GM12878 (cell line): Measurements from ENCODE around the gene TRIM8. TPM values are rescaled to one million over a fixed set of nuclear protein-coding genes. Genes with fewer than 3 reads are reported as not detected.

Source experiments
- ATAC-seq: fragments of 200-7000 bp; cut with Tn5 transposase; 3 replicates; pipeline ENCODE4 v1.9.1; 2020; ENCODE audit warnings: mild to moderate bottlenecking, moderate library complexity
- BruUV-seq: library from RNA; stranded (reverse); fragments of 400-500 nt; replicated peaks from 2 replicates; lab custom pipeline; 2021; lab: Mats Ljungman, UMichigan
- CTCF ChIA-PET: fragments of 300-600 bp; sonication (Branson Sonifier 250); formaldehyde crosslinking; extraction: SDS; loops from one replicate; lab custom pipeline; 2021; ENCODE audit warnings: inconsistent platforms; lab: Yijun Ruan, JAX
- POLR2A ChIA-PET: fragments of 350-600 bp; formaldehyde crosslinking; extraction: SDS; loops from one replicate; lab custom pipeline; 2021; ENCODE audit warnings: inconsistent platforms; lab: Charles Lee
- RAD21 ChIA-PET: fragments of 300-600 bp; sonication (Branson Sonifier 250); formaldehyde crosslinking; loops from one replicate; lab custom pipeline; 2023; ENCODE audit warnings: antibody characterized with exemption; ENCODE audit not compliant: unreplicated experiment; lab: Charles Lee
- SMC1A ChIA-PET: fragments of 300-600 bp; sonication (Branson Sonifier 250); formaldehyde crosslinking; loops from one replicate; lab custom pipeline; 2023; ENCODE audit not compliant: unreplicated experiment, uncharacterized antibody; lab: Charles Lee
- DNase-seq: peaks from one replicate; pipeline ENCODE4 v3.0.0-alpha.2; 2011; ENCODE audit warnings: low read depth, low spot score
- FAIRE-seq: peaks from 3 replicates; lab custom pipeline; 2011; peaks lifted over from hg19 to GRCh38; lab: Jason Lieb, UNC
- H2AFZ ChIP-seq: 2 replicates; pipeline ENCODE4 v1.6.0; 2011; ENCODE audit warnings: low read depth, low read length, control low read depth; ENCODE audit not compliant: control insufficient read depth
- H3K27ac ChIP-seq: 2 replicates; pipeline ENCODE4 v1.5.1; 2011; ENCODE audit warnings: control low read depth; ENCODE audit not compliant: control insufficient read depth, insufficient read depth
- H3K27me3 ChIP-seq, 2 experiments: replicated peaks in 1 of 2; 2 replicates each; pipeline versions ENCODE4 v1.6.0 to v1.6.1; 2011; ENCODE audit warnings: low read length in 1 of 2; ENCODE audit not compliant: control insufficient read depth in 2 of 2, insufficient read depth in 2 of 2
- H3K36me3 ChIP-seq, 2 experiments: 2 replicates each; pipeline ENCODE4 v1.5.1; 2011; ENCODE audit warnings: low read length in 1 of 2; ENCODE audit not compliant: control insufficient read depth in 2 of 2, insufficient read depth in 2 of 2
- H3K4me1 ChIP-seq: 2 replicates; pipeline ENCODE4 v1.6.1; 2011; ENCODE audit warnings: mild to moderate bottlenecking, low read length, moderate library complexity, mixed read lengths; ENCODE audit not compliant: control insufficient read depth, insufficient read depth
- H3K4me2 ChIP-seq: 2 replicates; pipeline ENCODE4 v1.6.0; 2011; ENCODE audit warnings: control low read depth; ENCODE audit not compliant: control insufficient read depth, insufficient read depth
- H3K4me3 ChIP-seq: fragments of 200-600 bp; sonication (generic); 2 replicates; pipeline ENCODE4 v1.5.1; 2016
- H3K79me2 ChIP-seq: 2 replicates; pipeline ENCODE4 v1.6.0; 2011; ENCODE audit warnings: low read length; ENCODE audit not compliant: control insufficient read depth, insufficient read depth
- H3K9ac ChIP-seq: 2 replicates; pipeline ENCODE4 v1.8.0; 2011; ENCODE audit warnings: low read length, control low read depth, mixed read lengths; ENCODE audit not compliant: control insufficient read depth, insufficient read depth
- H3K9me3 ChIP-seq: replicated peaks from 3 replicates; pipeline ENCODE4 v1.5.1; 2011; ENCODE audit warnings: mild to moderate bottlenecking, low read length; ENCODE audit not compliant: control insufficient read depth, insufficient read depth
- H4K20me1 ChIP-seq: 2 replicates; pipeline ENCODE4 v1.6.0; 2011; ENCODE audit not compliant: control insufficient read depth, insufficient read depth
- ELK1 ChIP-seq: IDR thresholded peaks from 2 replicates; pipeline ENCODE4 v1.6.1; 2012; ENCODE audit warnings: low read depth, low read length, improper control_type of control experiment
- HCFC1 ChIP-seq: fragments of 150-350 bp; IDR thresholded peaks from 2 replicates; pipeline ENCODE4 v1.6.1; 2014; ENCODE audit warnings: low read length
- HDAC6 ChIP-seq: fragments of 200-600 bp; sonication (generic); IDR thresholded peaks from one replicate; pipeline ENCODE4 v1.8.0; 2017; ENCODE audit warnings: antibody characterized with exemption; ENCODE audit not compliant: unreplicated experiment
- NR2C2 ChIP-seq: IDR thresholded peaks from 2 replicates; pipeline ENCODE4 v1.6.1; 2011; ENCODE audit warnings: borderline replicate concordance, low read depth; ENCODE audit not compliant: control insufficient read depth, insufficient read length
- RAD21 ChIP-seq: IDR thresholded peaks from 2 replicates; pipeline ENCODE4 v1.6.1; 2011; ENCODE audit warnings: mild to moderate bottlenecking, low read depth, low read length, moderate library complexity; ENCODE audit not compliant: insufficient read depth
- WGBS: methylation state at CpG from one replicate; pipeline ENCODE4 v1.1.6; 2016; ENCODE audit warnings: low lambda C conversion rate; ENCODE audit not compliant: insufficient replicate concordance, insufficient coverage; ENCODE audit errors: missing lambda C conversion rate; 5-methylcytosine and 5-hydroxymethylcytosine counted together
- in situ Hi-C: fragments of 300-500 bp; cut with MboI; formaldehyde crosslinking; loops from 9 replicates; pipeline ENCODE4 v1.14.3; 2018; ENCODE audit warnings: mixed read lengths
- intact Hi-C: fragments of 100-400 bp; cut with micrococcal nuclease; formaldehyde crosslinking; loops from one replicate; pipeline ENCODE4 v1.14.2; 2022; ENCODE audit not compliant: unreplicated experiment
- polyA plus RNA-seq, 11 experiments: library from polyadenylated mRNA; depleted of rRNA in 4 of 11; unstranded in 6 of 11; stranded (reverse) in 5 of 11; fragments of >200 nt; fragmentation: Nextera tagmentation in 4 of 11; fragmentation: Illumina TruSeq in 1 of 11; extraction: Ambion mirVana in 4 of 11; extraction: Trizol in 1 of 11; gene quantifications; 1 replicate in 1 of 11; 2 replicates in 10 of 11; pipeline versions ENCODE4 v1.2.1 to v1.2.3, GENCODE V29; 2011 to 2016; ENCODE audit warnings: inconsistent platforms in 2 of 11, missing spikeins in 2 of 11, low read depth in 1 of 11
- total RNA-seq, 4 experiments: library from RNA; depleted of rRNA in 3 of 4; stranded (reverse); fragments of >200 nt in 3 of 4; fragmentation: Illumina TruSeq in 1 of 4; extraction: Trizol in 1 of 4; gene quantifications; 2 replicates each; pipeline versions ENCODE4 v1.2.1 to v1.2.3, GENCODE V29; 2013 to 2021

The TRIM8 gene
- total and polyA plus RNA-seq, 10 of the 15 experiments (the other 5 are each of a cell fraction or from before 2014, with no cell fraction given), result 7.9 to 53.2 (median 24.6) TPM

GRCh38 chr10:102605712-102606111, 38.6 kb upstream of the TRIM8 start:
- intact Hi-C loops (no loop called here), in situ Hi-C loops (no loop called here)
- H2AFZ ChIP-seq, result no peak overlapping the region
- no TSS peak for BruUV-seq
- no peaks in the 10 kb centered on the region for H3K9me3 ChIP-seq
- no peak overlapping the region for H3K4me2 ChIP-seq
- H4K20me1 ChIP-seq, result no peaks in the 10 kb centered on the region
- ATAC-seq (no peak), DNase-seq (no peak), FAIRE-seq (no peak)
- H3K4me3 ChIP-seq, result no peak overlapping the region
- ChIA-PET SMC1A (interaction anchor here (0.9 to 1.4 kb wide), 3 partner anchors 39 to 250 kb away, joined by 3 to 4 read pairs (median 4); partner anchors contain the start of gene TRIM8), RAD21 (interaction anchor here (0.6 to 1.4 kb wide), 2 partner anchors 36 to 283 kb away, joined by 3 to 4 read pairs; no protein-coding TSS in a partner anchor), POLR2A (interaction anchor here (0.5 to 2.0 kb wide), 5 partner anchors 36 to 561 kb away, joined by 3 to 13 read pairs (median 4); partner anchors contain the start of gene ARL3), CTCF (interaction anchor here (1.0 to 1.7 kb wide), 3 partner anchors 10 to 103 kb away, joined by 4 to 13 read pairs (median 5); partner anchors contain the start of genes ACTR1A and SUFU)
- peaks cover 6% of the 10 kb centered on the region for H3K4me1 ChIP-seq
- H3K9ac ChIP-seq, result no peak overlapping the region
- no peaks in the 10 kb centered on the region for H3K27me3 ChIP-seq
- TF ChIP-seq ELK1, result no peak
- no peak for TF ChIP-seq RAD21
- no peak for TF ChIP-seq HDAC6
- TF ChIP-seq NR2C2, result no peak
- no peak for TF ChIP-seq HCFC1
- 73% methylated on average over 5 of the region's 5 CpGs for WGBS
- H3K79me2 ChIP-seq, result no peaks in the 10 kb centered on the region
- H3K27ac ChIP-seq, result no peak overlapping the region
- no peaks in the 10 kb centered on the region; a peak in 2 of 4 replicates for H3K36me3 ChIP-seq
